Bronchial epithelial cell (primary cell): ENCODE results near the gene CHCHD6. TPM values are rescaled to one million over a fixed set of nuclear protein-coding genes. Genes with fewer than 3 reads are reported as not detected.

Experiments
- DNase-seq: peaks from one replicate; pipeline ENCODE4 v3.0.0-alpha.2; 2010; ENCODE audit warnings: low read depth
- FAIRE-seq: peaks from 2 replicates; lab custom pipeline; 2011; peaks lifted over from hg19 to GRCh38; lab: Jason Lieb, UNC
- H3K27me3 ChIP-seq: 2 replicates; pipeline ENCODE4 v1.5.1; 2011; ENCODE audit warnings: low read length; ENCODE audit not compliant: control insufficient read depth, insufficient read depth
- H3K36me3 ChIP-seq: 2 replicates; pipeline ENCODE4 v1.5.1; 2011; ENCODE audit warnings: low read length; ENCODE audit not compliant: control insufficient read depth, insufficient read depth
- H3K4me3 ChIP-seq: 2 replicates; pipeline ENCODE4 v1.5.1; 2011; ENCODE audit warnings: mild to moderate bottlenecking, low read depth, low read length, control low read depth
- CTCF ChIP-seq: IDR thresholded peaks from 2 replicates; pipeline ENCODE4 v1.5.1; 2011; ENCODE audit warnings: mild to moderate bottlenecking, moderate library complexity, low read length, control low read depth, inconsistent platforms; ENCODE audit not compliant: insufficient read depth, severe bottlenecking
- total RNA-seq: library from RNA; depleted of rRNA; stranded (reverse); fragments of >200 nt; gene quantifications from 2 replicates; pipeline ENCODE4 v1.2.1, GENCODE V29; 2014

The CHCHD6 gene
- total RNA-seq, 1 donor from 2014 or later = 25.5 TPM

DNA sequence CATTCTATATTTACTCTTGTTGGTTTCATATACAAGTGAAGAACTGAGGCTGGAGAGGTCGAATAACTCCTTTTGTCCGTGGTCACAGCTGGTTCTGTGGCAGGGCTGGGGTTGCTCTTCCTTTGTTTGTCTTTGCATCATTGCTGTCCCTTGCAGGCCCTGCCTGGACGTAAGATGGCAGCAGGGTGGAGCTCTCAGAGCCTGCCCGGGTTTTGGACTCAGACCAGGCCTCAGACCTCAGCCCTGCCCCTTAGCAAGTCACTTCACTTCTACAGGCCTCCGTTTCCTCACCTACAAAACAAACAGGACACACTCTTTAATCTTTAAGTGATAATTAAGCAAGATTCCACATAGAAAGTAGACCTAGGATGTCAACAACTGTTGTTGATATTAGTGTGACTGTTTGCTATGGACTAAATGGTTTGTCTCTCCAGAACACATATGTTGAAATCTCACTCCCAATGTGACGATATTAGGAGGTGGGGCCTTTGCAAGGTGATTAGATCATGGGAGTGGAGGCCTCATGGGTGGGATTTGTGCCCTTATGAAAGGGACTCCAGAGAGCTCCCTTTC, 213.3 kb downstream of the CHCHD6 start:
- H3K27me3 ChIP-seq = no peaks in the 10 kb centered on the region
- no peak for TF ChIP-seq CTCF
- H3K4me3 ChIP-seq = no peak overlapping the region
- peaks cover 1% of the 10 kb centered on the region for H3K36me3 ChIP-seq
- DNase-seq = no peak
- FAIRE-seq = no peak

DNA sequence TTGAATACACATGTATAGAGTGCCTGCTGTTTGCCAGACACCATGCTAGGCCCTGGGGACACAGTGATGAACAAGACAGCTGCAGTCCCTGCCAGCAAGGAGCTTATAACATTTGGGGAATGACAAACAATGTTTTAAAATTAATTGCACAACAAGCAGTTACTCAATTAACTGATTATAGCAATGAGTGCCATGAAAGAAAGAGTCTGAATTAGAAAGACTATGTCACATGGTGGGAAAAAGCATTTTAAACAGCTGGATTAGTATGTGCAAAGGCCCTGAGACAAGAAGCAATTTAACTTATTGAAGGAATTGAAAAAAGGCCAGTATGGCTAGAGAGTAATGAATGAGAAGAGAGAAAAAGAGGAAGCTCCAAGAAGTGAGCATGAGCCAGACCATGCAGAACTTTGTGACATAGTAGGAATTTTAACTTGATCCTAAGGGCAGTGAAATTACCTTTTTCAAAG, 214.3 kb downstream of the CHCHD6 start:
- H3K4me3 ChIP-seq = no peak overlapping the region
- H3K27me3 ChIP-seq = no peaks in the 10 kb centered on the region
- no peak for FAIRE-seq
- TF ChIP-seq CTCF = no peak
- peaks cover 1% of the 10 kb centered on the region for H3K36me3 ChIP-seq
- no peak for DNase-seq

DNA sequence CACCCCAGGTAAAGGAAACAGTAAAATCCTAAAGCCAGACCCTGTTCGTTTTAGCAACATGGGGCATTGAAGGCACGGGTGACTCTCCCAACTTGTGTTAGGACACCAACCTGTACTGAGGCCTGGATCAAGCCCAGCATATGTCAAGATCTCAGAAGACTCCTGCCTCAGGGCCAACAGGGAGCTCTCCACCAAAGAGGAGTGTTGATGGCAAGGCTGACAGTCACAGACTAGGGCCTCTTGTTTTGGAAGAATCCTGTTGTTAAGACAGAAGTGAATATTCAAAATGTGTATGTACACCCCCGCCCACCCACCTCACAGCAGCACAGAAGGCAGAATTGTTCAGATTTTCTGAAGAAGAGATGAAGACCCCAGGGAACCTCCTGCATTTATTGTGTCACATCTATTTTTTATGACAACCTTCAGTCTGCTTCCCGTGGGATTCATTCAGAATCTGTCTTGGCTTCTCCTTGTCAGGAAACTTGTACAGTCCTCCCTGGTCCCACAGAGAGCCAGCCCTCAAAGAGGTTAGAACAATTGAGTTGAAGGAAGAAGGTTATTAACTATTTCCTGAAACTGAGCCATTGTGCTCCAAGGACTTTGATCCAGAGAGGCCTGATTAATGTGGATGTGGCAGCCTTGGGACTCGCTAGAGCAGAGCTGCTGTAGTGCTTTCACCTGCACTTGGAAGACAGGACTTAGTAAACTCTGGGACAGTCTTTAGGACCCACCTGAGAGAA, 217.2 kb downstream of the CHCHD6 start:
- H3K4me3 ChIP-seq = no peak overlapping the region
- TF ChIP-seq CTCF = no peak
- FAIRE-seq (no peak), DNase-seq (no peak)
- H3K27me3 ChIP-seq = no peaks in the 10 kb centered on the region
- peaks cover 1% of the 10 kb centered on the region for H3K36me3 ChIP-seq

DNA sequence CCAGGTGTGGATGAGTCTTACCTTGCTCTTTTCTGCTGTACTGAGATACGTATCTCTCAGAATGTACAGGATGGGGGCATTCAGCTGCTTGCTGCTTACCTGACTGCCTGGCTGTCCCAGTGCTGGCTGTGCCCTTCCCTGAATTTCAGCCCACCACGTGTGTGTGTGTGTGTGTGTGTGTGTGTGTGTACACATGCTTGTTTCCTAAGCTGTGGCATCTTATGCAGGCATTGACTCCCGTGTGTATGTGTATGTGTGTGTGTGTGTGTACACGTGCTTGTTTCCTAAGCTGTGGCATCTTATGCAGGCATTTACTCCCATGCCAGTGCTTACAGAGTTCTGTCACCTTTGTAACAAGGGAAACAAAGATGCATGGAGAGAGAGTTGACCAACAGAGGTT, 218.4 kb downstream of the CHCHD6 start:
- TF ChIP-seq CTCF = no peak
- no peaks in the 10 kb centered on the region for H3K27me3 ChIP-seq
- DNase-seq = no peak
- H3K36me3 ChIP-seq = peaks cover 1% of the 10 kb centered on the region
- FAIRE-seq = no peak
- H3K4me3 ChIP-seq = no peak overlapping the region

GRCh38 chr3:126923423-126923822, 219.4 kb downstream of the CHCHD6 start:
- H3K4me3 ChIP-seq = no peak overlapping the region
- FAIRE-seq (peak; percentile 40), DNase-seq (no peak)
- peaks cover 1% of the 10 kb centered on the region for H3K36me3 ChIP-seq
- no peaks in the 10 kb centered on the region for H3K27me3 ChIP-seq
- no peak for TF ChIP-seq CTCF
